ENCODE measurements around the gene SYNE3. TPM values are rescaled to one million over a fixed set of nuclear protein-coding genes. Genes with fewer than 3 reads are reported as not detected.

The SYNE3 gene
- total and polyA plus RNA-seq, 9 of the 15 experiments (the other 6 are each of a cell fraction or from before 2014, with no cell fraction given), result 0.04 to 3.1 (median 0.55) TPM

- Histone ChIP-seq H3K4me2 (ENCODE audit: insufficient read depth, low read length) (peak overlapping the region; percentile 78), H4K20me1 (replicated peaks; ENCODE audit: control insufficient read depth, insufficient read depth, low read length) (no peaks in the 10 kb centered on the region), H3K9me3 (replicated peaks; ENCODE audit: control insufficient read depth, insufficient read depth, low read depth, low read length) (no peaks in the 10 kb centered on the region), H3K9ac (ENCODE audit: insufficient read depth in 1 of 2, low read depth in 2 of 2, low read length in 2 of 2) (peak overlapping the region; percentile 48 to 85), H3K4me3 (peak overlapping the region; percentile 42), H3K27me3 (ENCODE audit: control insufficient read depth in 2 of 2, insufficient read depth in 2 of 2, low read length in 2 of 2) (no peaks in the 10 kb centered on the region), H3K79me2 (ENCODE audit: control insufficient read depth, insufficient read depth, low read length) (no peaks in the 10 kb centered on the region), H3K36me3 (ENCODE audit: control insufficient read depth, insufficient read depth, low read length) (no peaks in the 10 kb centered on the region), H3K9me1 (ENCODE audit: control insufficient read depth, insufficient read depth, low read length) (no peaks in the 10 kb centered on the region), H3K4me1 (replicated peaks in 1 of 2; ENCODE audit: control insufficient read depth in 2 of 2, insufficient read depth in 2 of 2, low read length in 2 of 2) (peaks cover 17 to 27% of the 10 kb centered on the region in 2 experiments), H2AFZ (ENCODE audit: low read depth, low read length) (peak overlapping the region; percentile 81), H3K27ac (ENCODE audit: extremely low read depth, low read depth, low read length) (no peak overlapping the region; the same call in 2 of the 3 replicates)
- TSS peak; percentile 39 for BruUV-seq (replicated peaks)
- WGBS (ENCODE audit: insufficient coverage, low coverage, missing lambda C conversion rate), result 2% methylated on average over 13 of the region's 50 CpGs
- ChIA-PET CTCF (ENCODE audit: low intra/inter-chr PET ratio) (no interaction called here), POLR2A (no interaction called here)
- no peak for FAIRE-seq
- intact Hi-C loops (cut with micrococcal nuclease) (no loop called here), in situ Hi-C loops (cut with MboI) (no loop called here)
- ATAC-seq, result peak; percentile 97
- peak; percentile 71 to 76 (median 74) for DNase-seq (ENCODE audit: extremely low read depth in 1 of 4, low spot score in 3 of 4)
- TF ChIP-seq, protein P1, sequence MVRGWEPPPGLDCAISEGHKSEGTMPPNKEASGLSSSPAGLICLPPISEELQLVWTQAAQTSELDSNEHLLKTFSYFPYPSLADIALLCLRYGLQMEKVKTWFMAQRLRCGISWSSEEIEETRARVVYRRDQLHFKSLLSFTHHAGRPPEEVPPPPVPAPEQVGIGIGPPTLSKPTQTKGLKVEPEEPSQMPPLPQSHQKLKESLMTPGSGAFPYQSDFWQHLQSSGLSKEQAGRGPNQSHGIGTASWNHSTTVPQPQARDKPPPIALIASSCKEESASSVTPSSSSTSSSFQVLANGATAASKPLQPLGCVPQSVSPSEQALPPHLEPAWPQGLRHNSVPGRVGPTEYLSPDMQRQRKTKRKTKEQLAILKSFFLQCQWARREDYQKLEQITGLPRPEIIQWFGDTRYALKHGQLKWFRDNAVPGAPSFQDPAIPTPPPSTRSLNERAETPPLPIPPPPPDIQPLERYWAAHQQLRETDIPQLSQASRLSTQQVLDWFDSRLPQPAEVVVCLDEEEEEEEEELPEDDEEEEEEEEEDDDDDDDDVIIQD (CRISPR knock-in tag; IDR thresholded peaks at IDR 0.05), result no peak
- TF ChIP-seq DPF2 (IDR thresholded peaks at IDR 0.05), result no peak
- TF ChIP-seq SP2 (IDR thresholded peaks at IDR 0.05; ENCODE audit: extremely low read depth, low read depth, low read length, poor library complexity, severe bottlenecking), result no peak
- TF ChIP-seq, protein P2, sequence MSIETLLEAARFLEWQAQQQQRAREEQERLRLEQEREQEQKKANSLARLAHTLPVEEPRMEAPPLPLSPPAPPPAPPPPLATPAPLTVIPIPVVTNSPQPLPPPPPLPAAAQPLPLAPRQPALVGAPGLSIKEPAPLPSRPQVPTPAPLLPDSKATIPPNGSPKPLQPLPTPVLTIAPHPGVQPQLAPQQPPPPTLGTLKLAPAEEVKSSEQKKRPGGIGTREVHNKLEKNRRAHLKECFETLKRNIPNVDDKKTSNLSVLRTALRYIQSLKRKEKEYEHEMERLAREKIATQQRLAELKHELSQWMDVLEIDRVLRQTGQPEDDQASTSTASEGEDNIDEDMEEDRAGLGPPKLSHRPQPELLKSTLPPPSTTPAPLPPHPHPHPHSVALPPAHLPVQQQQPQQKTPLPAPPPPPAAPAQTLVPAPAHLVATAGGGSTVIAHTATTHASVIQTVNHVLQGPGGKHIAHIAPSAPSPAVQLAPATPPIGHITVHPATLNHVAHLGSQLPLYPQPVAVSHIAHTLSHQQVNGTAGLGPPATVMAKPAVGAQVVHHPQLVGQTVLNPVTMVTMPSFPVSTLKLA (conservative IDR thresholded peaks at IDR 0.05), result no peak
- TF ChIP-seq JUN (IDR thresholded peaks at IDR 0.05; ENCODE audit: borderline replicate concordance, low read depth, low read length), result no peak
- TF ChIP-seq JUN (CRISPR knock-in tag; IDR thresholded peaks at IDR 0.05; ENCODE audit: borderline replicate concordance), result no peak
- TF ChIP-seq CCAR2 (IDR thresholded peaks at IDR 0.05; ENCODE audit: low read depth, low read length), result no peak
- TF ChIP-seq, protein P3, sequence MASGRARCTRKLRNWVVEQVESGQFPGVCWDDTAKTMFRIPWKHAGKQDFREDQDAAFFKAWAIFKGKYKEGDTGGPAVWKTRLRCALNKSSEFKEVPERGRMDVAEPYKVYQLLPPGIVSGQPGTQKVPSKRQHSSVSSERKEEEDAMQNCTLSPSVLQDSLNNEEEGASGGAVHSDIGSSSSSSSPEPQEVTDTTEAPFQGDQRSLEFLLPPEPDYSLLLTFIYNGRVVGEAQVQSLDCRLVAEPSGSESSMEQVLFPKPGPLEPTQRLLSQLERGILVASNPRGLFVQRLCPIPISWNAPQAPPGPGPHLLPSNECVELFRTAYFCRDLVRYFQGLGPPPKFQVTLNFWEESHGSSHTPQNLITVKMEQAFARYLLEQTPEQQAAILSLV (tag; IDR thresholded peaks at IDR 0.05), result no peak
- no peak for TF ChIP-seq COPS2 (conservative IDR thresholded peaks at IDR 0.05)
- TF ChIP-seq FOXM1 (IDR thresholded peaks at IDR 0.05; ENCODE audit: low read depth), result no peak
- TF ChIP-seq FOXM1 (CRISPR knock-in tag; IDR thresholded peaks at IDR 0.05; ENCODE audit: low read depth), result no peak
- TF ChIP-seq, protein P4, sequence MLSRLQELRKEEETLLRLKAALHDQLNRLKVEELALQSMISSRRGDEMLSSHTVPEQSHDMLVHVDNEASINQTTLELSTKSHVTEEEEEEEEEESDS (CRISPR knock-in tag; IDR thresholded peaks at IDR 0.05), result no peak
- no peak for TF ChIP-seq GTF2A2 (tag; IDR thresholded peaks at IDR 0.05)
- TF ChIP-seq PHTF2 (CRISPR knock-in tag; IDR thresholded peaks at IDR 0.05), result no peak
These were observed 576 bp downstream of the SYNE3 start for GRCh38 chr14:95515596-95516552.
